Liver (tissue), 9 donors: ENCODE data around the gene RGS7. TPM values are rescaled to one million over a fixed set of nuclear protein-coding genes. Genes with fewer than 3 reads are reported as not detected.

Source experiments
- DNase-seq: peaks from one replicate; pipeline ENCODE4 v3.0.0-alpha.2; 2017; ENCODE audit warnings: low spot score
- H3K27ac ChIP-seq, 2 donors: one replicate each; pipeline ENCODE4 v1.7.0; 2013; ENCODE audit warnings: inconsistent platforms in 2 of 2, low read length in 2 of 2, control low read depth in 1 of 2, low read depth in 1 of 2, mild to moderate bottlenecking in 1 of 2
- H3K27me3 ChIP-seq, 4 donors: one replicate each; pipeline versions ENCODE4 v1.6.1 to v1.7.0; 2013; ENCODE audit warnings: low read length in 3 of 4, inconsistent platforms in 1 of 4, mild to moderate bottlenecking in 1 of 4, moderate library complexity in 1 of 4; ENCODE audit not compliant: control insufficient read depth in 4 of 4, insufficient read depth in 4 of 4
- H3K36me3 ChIP-seq, 4 donors: one replicate each; pipeline versions ENCODE4 v1.6.1 to v1.7.0; 2013; ENCODE audit warnings: low read length in 3 of 4, mild to moderate bottlenecking in 3 of 4, low read depth in 1 of 4, moderate library complexity in 1 of 4; ENCODE audit not compliant: control insufficient read depth in 4 of 4, insufficient read depth in 3 of 4
- H3K4me1 ChIP-seq, 4 donors: one replicate each; pipeline versions ENCODE4 v1.6.1 to v1.7.0; 2013; ENCODE audit warnings: low read length in 3 of 4, mild to moderate bottlenecking in 3 of 4, moderate library complexity in 1 of 4; ENCODE audit not compliant: control insufficient read depth in 4 of 4, insufficient read depth in 4 of 4
- H3K4me3 ChIP-seq, 3 donors: one replicate each; pipeline versions ENCODE4 v1.6.1 to v1.7.0; 2013; ENCODE audit warnings: low read length in 3 of 3, control low read depth in 1 of 3, low read depth in 1 of 3, mild to moderate bottlenecking in 1 of 3
- H3K9ac ChIP-seq, 2 donors: one replicate each; pipeline ENCODE4 v1.7.0; 2013; ENCODE audit warnings: low read length in 2 of 2, mild to moderate bottlenecking in 2 of 2, moderate library complexity in 2 of 2, control low read depth in 1 of 2, low read depth in 1 of 2
- H3K9me3 ChIP-seq, 4 donors: one replicate each; pipeline versions ENCODE4 v1.6.1 to v1.7.0; 2013; ENCODE audit warnings: low read length in 3 of 4; ENCODE audit not compliant: control insufficient read depth in 4 of 4
- EGR1 ChIP-seq, 2 donors: IDR thresholded peaks; 2 replicates each; pipeline ENCODE4 v1.6.1; 2016 to 2018; ENCODE audit warnings: antibody characterized with exemption in 2 of 2, low read depth in 2 of 2
- FOXA1 ChIP-seq: IDR thresholded peaks from 2 replicates; pipeline ENCODE4 v1.6.1; 2016; ENCODE audit warnings: antibody characterized with exemption
- FOXA2 ChIP-seq: IDR thresholded peaks from 2 replicates; pipeline ENCODE4 v1.6.1; 2016; ENCODE audit warnings: antibody characterized with exemption
- GABPA ChIP-seq, 2 donors: IDR thresholded peaks in 1 of 2; conservative IDR thresholded peaks in 1 of 2; 2 replicates each; pipeline ENCODE4 v1.6.1; 2016; ENCODE audit warnings: antibody characterized with exemption in 2 of 2, mild to moderate bottlenecking in 1 of 2, moderate library complexity in 1 of 2
- HNF4A ChIP-seq, 2 donors: conservative IDR thresholded peaks; 2 replicates each; pipeline ENCODE4 v1.6.1; 2016; ENCODE audit warnings: antibody characterized with exemption in 2 of 2, mild to moderate bottlenecking in 2 of 2
- HNF4G ChIP-seq: IDR thresholded peaks from 2 replicates; pipeline ENCODE4 v1.6.1; 2016; ENCODE audit warnings: antibody characterized with exemption
- JUND ChIP-seq, 2 donors: IDR thresholded peaks; 2 replicates each; pipeline ENCODE4 v1.6.1; 2016; ENCODE audit warnings: antibody characterized with exemption in 2 of 2
- NR2F2 ChIP-seq: IDR thresholded peaks from 2 replicates; pipeline ENCODE4 v1.6.1; 2016; ENCODE audit warnings: antibody characterized with exemption
- RAD21 ChIP-seq, 2 donors: IDR thresholded peaks; 2 replicates each; pipeline ENCODE4 v1.6.1; 2016; ENCODE audit warnings: antibody characterized with exemption in 2 of 2, mild to moderate bottlenecking in 2 of 2
- SP1 ChIP-seq: IDR thresholded peaks from 2 replicates; pipeline ENCODE4 v1.6.1; 2018; ENCODE audit warnings: antibody characterized with exemption, mild to moderate bottlenecking
- TAF1 ChIP-seq: conservative IDR thresholded peaks from 2 replicates; pipeline ENCODE4 v1.6.1; 2016; ENCODE audit warnings: antibody characterized with exemption, mild to moderate bottlenecking
- YY1 ChIP-seq: IDR thresholded peaks from 2 replicates; pipeline ENCODE4 v1.6.1; 2016; ENCODE audit warnings: antibody characterized with exemption, mild to moderate bottlenecking
- polyA plus RNA-seq, 2 donors: library from polyadenylated mRNA; stranded (reverse) in 1 of 2; unstranded in 1 of 2; fragments of 200-250 nt in 1 of 2; fragments of >200 nt in 1 of 2; fragmentation: Nextera tagmentation in 1 of 2; extraction: Ambion mirVana in 1 of 2; gene quantifications; one replicate each; pipeline versions ENCODE4 v1.2.1 to v1.2.3, GENCODE V29; 2013 to 2015
- total RNA-seq, 2 donors: library from RNA; depleted of rRNA; stranded (reverse); fragments of >200 nt; gene quantifications; one replicate each; pipeline ENCODE4 v1.2.3, GENCODE V29; 2014
- TF ChIP-seq, protein P1 (sequence below): IDR thresholded peaks from 2 replicates; pipeline ENCODE4 v1.6.1; 2016; ENCODE audit warnings: antibody characterized with exemption
- TF ChIP-seq, protein P2 (sequence below): fragments of 150-350 bp; IDR thresholded peaks from 2 replicates; pipeline ENCODE4 v1.5.1; 2017; ENCODE audit warnings: improper control_type of control experiment, low read depth, low read length; ENCODE audit not compliant: missing input control
- TF ChIP-seq, protein P3 (sequence below): IDR thresholded peaks from 2 replicates; pipeline ENCODE4 v1.6.1; 2016; ENCODE audit warnings: antibody characterized with exemption, mild to moderate bottlenecking
- TF ChIP-seq, protein P4 (sequence below): IDR thresholded peaks from 2 replicates; pipeline ENCODE4 v1.6.1; 2016; ENCODE audit warnings: antibody characterized with exemption
- TF ChIP-seq, protein P5 (sequence below): IDR thresholded peaks from 2 replicates; pipeline ENCODE4 v1.6.1; 2016; ENCODE audit warnings: antibody characterized with exemption
- donor health status: healthy.
- donor health status: healthy.
- donor health status: healthy.
- donor health status: healthy.
- donor health status: healthy.

The RGS7 gene
- total and polyA plus RNA-seq, 4 donors: 0.05 to 0.18 TPM; not detected in 2

DNA sequence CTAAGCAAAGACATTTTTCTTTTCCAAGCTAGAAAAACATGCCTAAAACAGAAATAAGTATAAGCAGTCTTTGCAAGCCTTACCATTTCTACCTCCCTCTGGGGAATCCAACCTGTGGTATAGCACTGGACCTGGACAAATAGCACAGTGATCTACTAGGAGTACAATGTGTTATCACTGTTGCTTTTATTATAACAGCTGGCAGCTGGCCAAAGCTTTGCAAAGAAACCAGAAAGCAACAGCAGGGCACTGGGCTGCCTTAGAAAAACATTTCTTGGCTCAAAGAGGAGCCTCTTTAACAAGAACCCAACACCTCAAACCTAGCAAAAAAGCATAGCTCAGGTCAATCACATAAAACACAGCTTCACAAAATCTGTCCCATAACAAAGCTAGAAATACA lies 450.5 kb downstream of the RGS7 start:
- no peaks in the 10 kb centered on the region for H3K36me3 ChIP-seq
- H3K27ac ChIP-seq: no peak overlapping the region
- peaks cover 0 to 3% (median 0%) of the 10 kb centered on the region in 4 donors for H3K27me3 ChIP-seq
- no peak for DNase-seq
- H3K9ac ChIP-seq: no peak overlapping the region
- H3K4me3 ChIP-seq: no peak overlapping the region
- no peaks in the 10 kb centered on the region for H3K4me1 ChIP-seq
- no peak for TF ChIP-seq RAD21 (IDR thresholded peaks at IDR 0.05)
- TF ChIP-seq, protein P1, sequence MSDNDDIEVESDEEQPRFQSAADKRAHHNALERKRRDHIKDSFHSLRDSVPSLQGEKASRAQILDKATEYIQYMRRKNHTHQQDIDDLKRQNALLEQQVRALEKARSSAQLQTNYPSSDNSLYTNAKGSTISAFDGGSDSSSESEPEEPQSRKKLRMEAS: no peak
- TF ChIP-seq EGR1 (IDR thresholded peaks at IDR 0.05; ENCODE audit: low read depth in 2 of 2): no peak
- TF ChIP-seq, protein P2, sequence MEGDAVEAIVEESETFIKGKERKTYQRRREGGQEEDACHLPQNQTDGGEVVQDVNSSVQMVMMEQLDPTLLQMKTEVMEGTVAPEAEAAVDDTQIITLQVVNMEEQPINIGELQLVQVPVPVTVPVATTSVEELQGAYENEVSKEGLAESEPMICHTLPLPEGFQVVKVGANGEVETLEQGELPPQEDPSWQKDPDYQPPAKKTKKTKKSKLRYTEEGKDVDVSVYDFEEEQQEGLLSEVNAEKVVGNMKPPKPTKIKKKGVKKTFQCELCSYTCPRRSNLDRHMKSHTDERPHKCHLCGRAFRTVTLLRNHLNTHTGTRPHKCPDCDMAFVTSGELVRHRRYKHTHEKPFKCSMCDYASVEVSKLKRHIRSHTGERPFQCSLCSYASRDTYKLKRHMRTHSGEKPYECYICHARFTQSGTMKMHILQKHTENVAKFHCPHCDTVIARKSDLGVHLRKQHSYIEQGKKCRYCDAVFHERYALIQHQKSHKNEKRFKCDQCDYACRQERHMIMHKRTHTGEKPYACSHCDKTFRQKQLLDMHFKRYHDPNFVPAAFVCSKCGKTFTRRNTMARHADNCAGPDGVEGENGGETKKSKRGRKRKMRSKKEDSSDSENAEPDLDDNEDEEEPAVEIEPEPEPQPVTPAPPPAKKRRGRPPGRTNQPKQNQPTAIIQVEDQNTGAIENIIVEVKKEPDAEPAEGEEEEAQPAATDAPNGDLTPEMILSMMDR: no peak
- no peak for TF ChIP-seq NR2F2
- TF ChIP-seq, protein P3, sequence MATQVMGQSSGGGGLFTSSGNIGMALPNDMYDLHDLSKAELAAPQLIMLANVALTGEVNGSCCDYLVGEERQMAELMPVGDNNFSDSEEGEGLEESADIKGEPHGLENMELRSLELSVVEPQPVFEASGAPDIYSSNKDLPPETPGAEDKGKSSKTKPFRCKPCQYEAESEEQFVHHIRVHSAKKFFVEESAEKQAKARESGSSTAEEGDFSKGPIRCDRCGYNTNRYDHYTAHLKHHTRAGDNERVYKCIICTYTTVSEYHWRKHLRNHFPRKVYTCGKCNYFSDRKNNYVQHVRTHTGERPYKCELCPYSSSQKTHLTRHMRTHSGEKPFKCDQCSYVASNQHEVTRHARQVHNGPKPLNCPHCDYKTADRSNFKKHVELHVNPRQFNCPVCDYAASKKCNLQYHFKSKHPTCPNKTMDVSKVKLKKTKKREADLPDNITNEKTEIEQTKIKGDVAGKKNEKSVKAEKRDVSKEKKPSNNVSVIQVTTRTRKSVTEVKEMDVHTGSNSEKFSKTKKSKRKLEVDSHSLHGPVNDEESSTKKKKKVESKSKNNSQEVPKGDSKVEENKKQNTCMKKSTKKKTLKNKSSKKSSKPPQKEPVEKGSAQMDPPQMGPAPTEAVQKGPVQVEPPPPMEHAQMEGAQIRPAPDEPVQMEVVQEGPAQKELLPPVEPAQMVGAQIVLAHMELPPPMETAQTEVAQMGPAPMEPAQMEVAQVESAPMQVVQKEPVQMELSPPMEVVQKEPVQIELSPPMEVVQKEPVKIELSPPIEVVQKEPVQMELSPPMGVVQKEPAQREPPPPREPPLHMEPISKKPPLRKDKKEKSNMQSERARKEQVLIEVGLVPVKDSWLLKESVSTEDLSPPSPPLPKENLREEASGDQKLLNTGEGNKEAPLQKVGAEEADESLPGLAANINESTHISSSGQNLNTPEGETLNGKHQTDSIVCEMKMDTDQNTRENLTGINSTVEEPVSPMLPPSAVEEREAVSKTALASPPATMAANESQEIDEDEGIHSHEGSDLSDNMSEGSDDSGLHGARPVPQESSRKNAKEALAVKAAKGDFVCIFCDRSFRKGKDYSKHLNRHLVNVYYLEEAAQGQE: no peak
- TF ChIP-seq FOXA2: no peak
- TF ChIP-seq YY1: no peak
- TF ChIP-seq, protein P4, sequence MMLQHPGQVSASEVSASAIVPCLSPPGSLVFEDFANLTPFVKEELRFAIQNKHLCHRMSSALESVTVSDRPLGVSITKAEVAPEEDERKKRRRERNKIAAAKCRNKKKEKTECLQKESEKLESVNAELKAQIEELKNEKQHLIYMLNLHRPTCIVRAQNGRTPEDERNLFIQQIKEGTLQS: no peak
- TF ChIP-seq, protein P5, sequence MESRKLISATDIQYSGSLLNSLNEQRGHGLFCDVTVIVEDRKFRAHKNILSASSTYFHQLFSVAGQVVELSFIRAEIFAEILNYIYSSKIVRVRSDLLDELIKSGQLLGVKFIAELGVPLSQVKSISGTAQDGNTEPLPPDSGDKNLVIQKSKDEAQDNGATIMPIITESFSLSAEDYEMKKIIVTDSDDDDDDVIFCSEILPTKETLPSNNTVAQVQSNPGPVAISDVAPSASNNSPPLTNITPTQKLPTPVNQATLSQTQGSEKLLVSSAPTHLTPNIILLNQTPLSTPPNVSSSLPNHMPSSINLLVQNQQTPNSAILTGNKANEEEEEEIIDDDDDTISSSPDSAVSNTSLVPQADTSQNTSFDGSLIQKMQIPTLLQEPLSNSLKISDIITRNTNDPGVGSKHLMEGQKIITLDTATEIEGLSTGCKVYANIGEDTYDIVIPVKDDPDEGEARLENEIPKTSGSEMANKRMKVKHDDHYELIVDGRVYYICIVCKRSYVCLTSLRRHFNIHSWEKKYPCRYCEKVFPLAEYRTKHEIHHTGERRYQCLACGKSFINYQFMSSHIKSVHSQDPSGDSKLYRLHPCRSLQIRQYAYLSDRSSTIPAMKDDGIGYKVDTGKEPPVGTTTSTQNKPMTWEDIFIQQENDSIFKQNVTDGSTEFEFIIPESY: no peak
- no peak for TF ChIP-seq TAF1
- no peak for TF ChIP-seq FOXA1
- no peak for TF ChIP-seq HNF4G
- TF ChIP-seq SP1: no peak
- no peak for TF ChIP-seq HNF4A (conservative IDR thresholded peaks at IDR 0.05)
- TF ChIP-seq JUND (IDR thresholded peaks at IDR 0.05): no peak
- TF ChIP-seq GABPA (IDR thresholded peaks at IDR 0.05 in 1 of 2, conservative IDR thresholded peaks at IDR 0.05 in 1 of 2): no peak
- no peaks in the 10 kb centered on the region for H3K9me3 ChIP-seq
